HG02840 (cell line): Measurements from ENCODE around the gene EPHB3.

Experiments used
- ATAC-seq: cut with Tn5 transposase; IDR thresholded peaks from one replicate; pipeline ENCODE4 v1.9.1; 2021; ENCODE audit warnings: mild to moderate bottlenecking, moderate library complexity, moderate number of reproducible peaks; ENCODE audit not compliant: unreplicated experiment, low FRiP score

The EPHB3 gene

GRCh38 chr3:184563561-184563925 is 2.0 kb downstream of the EPHB3 start:
- ATAC-seq, result no peak

DNA sequence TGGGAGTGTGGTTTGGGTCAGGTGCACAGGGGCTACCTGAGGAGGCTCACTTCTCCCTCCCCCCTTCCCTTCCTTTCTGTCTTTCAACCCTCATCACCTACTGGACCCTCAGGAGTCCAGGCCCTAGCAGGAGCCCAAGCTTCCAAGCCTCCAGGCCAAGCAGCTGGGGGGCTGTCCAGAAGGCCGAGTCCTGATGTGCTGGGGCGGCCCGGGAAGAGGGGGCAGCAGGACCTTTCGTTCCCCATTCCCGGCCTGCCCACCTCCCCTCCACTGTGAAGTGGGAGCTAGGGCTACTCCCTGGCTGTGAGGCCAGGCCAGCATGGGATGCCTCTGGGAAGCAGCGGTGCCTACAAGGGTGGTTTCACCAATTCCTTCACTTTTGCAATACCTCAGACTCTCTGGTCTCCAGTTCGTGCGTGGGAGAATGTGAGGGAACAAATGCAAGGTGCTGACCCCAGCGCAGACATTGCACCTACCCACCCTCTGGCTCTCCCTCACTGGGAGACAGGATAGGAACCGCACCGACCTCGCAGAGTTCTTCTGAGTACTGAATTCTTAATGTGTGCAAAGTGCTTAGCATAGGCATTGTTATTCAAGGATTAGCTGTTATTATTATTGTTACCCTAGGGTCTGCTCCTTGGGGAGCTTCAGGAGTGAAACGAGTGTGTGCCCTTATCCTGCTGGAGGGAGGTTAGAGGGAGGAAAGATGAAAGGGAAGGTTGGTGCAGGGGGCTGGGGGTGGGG is 2.5 kb downstream of the EPHB3 start:
- no peak for ATAC-seq

DNA sequence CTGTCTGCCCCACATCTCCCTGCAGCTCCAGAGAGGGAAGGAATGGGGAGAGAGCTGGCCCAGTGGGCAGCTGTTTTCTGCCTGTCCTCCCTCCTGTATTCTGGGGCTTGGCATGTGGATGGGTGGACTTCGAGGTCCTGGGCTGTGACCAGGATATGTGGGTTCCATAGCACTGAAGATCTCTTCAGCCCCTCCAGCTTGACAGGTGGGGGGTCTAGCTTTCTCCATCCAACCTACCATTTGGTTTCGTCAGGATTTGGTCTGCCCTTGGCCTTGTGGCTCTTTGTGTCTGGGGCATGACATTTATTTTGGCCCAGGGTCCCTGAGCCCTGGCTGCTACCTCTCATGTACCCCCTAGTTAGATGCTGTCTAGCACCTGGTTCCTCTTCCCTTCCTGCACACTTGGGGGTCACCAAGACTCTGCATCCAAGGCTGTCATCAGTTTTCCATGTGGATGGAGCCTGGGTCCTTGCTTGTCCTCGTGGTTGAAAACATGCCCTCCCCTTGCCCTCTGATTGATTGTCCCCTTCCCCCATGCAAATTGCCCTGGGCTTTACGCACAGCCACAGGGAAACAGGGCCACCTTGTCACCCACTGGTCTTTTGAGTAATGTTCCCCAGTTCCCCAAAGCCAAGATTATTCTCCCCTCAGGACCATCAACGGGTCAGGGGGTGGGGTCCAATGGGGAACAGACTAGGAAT is 3.2 kb downstream of the EPHB3 start:
- no peak for ATAC-seq

GRCh38 chr3:184565421-184566211 is 4.0 kb downstream of the EPHB3 start:
- no peak for ATAC-seq

DNA sequence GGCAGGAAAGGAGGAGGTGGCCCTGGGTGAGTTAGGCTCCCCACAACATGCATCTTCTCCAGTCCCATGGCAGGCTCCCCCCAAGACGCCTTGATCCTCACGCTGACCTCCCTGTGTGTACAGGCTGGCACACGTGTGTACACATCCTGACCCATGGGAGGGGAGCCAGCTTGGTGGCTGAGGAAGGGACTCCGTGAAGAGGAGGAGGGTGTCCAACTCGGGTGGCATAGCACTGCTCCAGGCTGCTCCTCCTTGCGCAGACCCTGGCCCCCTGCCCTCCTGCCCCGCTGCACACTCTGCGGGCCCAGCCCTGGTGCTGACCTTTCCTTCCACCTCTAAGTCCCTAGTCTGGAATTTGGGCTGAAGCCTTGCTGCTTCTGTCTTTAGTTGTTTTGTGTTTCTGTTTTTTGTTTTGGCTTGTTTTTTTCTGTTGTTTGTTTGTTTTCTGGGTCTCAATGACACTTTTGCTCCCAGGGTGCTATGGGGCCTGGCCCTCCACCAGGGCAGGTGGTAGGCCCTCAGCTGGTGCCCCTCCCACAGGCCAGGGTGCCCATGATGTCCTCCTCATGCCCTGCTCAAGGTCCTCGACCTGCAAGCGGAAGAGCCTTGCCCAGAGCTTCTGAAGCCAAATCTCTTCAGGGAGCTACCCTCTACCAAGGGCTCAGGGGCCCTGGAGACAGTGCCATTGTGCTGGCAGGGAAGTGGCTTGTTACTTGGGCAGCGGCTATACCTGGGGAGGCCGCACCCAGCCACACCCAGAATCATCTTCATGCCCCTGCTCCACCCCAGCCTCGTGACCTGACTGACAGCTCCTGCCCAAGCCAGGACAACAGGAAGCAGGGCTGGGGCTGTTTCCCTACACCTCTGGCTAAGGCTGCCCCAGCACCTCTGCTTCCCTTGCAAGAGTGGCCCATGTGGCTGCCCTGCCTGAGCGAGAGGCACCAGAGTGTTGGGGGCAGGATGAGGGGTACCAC is 5.1 kb downstream of the EPHB3 start:
- no peak for ATAC-seq

DNA sequence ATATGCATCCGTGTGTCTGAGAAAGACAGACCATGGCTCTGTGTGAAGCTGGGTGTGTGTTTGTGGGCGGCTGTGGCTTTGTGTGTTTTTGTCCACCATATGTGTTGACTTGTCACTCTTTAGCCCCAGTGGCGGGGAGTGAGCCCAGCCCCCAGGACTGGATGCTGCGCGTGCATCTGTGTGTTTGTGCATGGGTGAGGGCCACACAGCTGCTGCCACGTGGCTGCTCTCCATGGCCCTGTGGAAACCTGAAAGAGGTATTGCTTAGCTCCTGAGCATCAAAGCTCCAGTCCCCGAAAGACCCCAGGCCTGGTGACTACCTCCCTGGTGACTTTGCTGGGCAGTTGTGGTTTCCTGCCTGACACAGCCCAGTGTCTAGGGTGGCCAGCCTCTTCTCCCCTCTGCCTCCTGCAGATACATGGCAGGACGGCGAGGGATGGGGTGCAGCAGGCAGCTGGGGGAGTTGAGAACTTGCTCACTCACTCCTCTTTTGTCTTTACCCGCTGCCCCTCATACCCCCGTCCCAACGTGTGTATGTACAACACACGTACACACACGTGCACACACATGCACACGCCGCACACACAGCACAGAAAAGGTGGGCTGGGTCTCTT is 6.5 kb downstream of the EPHB3 start:
- ATAC-seq, result no peak

DNA sequence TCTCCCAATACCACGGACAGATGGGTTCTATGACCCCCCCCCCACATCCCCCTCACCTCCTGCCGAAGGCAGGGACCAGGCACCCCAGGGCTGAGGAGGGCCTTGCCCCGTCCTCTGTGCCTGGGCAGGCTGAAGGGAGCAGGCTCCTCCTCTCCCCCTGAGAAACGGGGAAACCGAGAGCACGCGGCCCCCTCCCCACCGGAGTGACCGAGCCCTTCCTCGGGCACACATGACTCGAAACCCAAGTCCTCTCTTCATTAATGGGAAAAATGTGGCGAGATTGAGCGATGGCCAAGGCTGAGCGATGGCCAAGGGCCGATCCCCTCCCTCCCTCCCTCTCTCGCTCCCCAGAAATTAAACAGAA is 7.0 kb downstream of the EPHB3 start:
- no peak for ATAC-seq

- no peak for ATAC-seq
Measured at GRCh38 chr3:184568924-184569829, 7.6 kb downstream of the EPHB3 start.

DNA sequence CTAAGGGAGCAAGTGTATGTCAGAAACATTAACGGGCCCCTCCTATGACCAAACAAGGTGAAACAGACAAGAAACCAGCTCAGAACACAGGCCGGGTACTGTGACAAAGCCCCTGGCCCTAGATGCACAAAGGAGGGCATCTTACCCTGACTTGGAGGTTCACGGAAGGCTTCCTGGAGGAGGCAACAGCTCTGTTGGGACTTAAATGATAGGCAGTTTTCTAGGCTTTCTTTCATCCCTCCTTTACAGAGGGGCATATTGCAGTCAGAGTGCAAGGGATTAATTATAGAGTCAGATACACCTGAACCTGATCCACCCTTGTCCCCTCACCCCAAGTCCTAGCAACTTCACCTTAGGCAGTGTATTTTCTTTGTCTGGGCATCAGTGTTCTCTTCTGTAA is 8.4 kb downstream of the EPHB3 start:
- ATAC-seq, result no peak

DNA sequence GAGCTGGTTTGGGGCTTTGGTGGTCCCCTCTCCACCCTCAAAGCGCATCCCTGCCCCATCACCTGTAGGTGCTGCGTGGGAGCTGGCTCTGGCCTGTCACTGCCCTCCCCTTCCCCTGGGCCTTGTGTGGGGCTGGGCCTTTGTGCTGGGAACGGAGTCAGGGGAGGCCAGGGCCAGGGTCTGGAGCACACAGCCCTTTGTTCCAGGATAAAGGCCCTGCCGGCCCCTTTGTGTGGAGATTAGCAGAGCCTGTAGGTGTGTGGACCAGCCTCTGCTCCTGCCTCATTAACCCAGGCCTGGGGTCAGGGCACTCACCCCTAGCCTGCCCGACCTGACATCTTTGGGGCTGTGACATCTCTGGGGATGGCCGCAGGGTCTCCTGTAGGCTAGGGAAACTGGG is 8.9 kb downstream of the EPHB3 start:
- ATAC-seq, result no peak

- ATAC-seq, result no peak
Measured at GRCh38 chr3:184571750-184572377, 10.3 kb downstream of the EPHB3 start.

- no peak for ATAC-seq
Measured at GRCh38 chr3:184572633-184573270, 11.2 kb downstream of the EPHB3 start.

DNA sequence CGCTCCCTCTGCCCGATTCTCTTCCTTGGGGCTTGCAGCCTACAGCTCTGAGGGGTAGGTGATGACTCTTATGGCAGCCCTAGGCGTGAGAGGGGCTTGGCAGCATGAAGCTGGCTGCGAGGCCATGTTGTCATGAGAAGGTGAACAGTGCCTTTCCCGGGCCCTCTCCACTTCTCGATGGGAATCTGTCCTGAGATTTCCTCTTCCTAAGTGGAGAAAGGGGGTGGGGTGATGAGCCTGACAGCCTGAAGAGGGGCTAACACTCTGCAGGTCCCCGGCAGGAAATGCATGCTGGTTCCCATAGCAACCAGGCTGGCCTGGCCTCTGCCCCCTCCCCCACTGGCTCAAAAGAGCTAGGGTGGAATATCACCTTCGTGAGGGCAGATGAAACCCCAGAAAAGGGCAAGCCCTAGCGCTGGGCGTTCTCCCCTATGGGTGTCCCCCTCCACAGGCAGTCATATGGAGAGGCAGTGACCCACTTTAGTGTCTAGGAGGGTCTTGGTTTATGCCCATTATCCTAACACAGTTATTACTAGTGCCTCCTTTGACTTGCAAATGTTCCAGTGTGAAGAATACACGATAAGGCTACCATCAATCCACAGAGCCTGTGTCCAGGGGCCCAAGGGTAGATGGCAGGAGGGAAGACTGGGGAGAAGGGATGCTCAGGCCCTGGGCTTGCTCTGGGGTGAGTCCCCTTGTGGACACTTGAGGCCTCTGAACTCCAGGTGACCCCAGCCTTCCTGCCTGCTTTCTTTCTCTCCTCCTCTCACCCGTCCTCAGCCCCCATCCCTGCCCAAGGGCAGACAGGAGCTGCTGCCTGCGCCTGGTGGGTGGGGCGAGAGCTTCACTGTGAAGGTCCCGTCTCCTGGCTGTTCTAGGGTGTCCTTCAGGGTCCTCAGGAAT is 13.2 kb downstream of the EPHB3 start:
- no peak for ATAC-seq

- no peak for ATAC-seq
Measured at GRCh38 chr3:184575701-184576100, 14.1 kb downstream of the EPHB3 start.

GRCh38 chr3:184576457-184577240 is 15.1 kb downstream of the EPHB3 start:
- ATAC-seq, result no peak

DNA sequence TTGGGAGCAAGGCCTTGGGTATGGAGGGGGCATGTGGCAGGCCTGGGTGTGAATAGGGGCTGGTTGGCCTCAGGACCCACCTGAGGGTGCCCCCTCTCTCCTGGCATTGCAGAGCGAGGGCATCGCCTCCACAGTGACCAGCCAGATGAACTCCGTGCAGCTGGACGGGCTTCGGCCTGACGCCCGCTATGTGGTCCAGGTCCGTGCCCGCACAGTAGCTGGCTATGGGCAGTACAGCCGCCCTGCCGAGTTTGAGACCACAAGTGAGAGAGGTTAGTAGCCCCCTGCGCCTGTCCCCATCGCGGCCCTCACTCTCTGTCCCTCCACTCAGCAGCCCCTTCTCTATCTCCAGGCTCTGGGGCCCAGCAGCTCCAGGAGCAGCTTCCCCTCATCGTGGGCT is 16.0 kb downstream of the EPHB3 start:
- no peak for ATAC-seq
